Lower lobe of right lung (tissue), 2 donors: ENCODE measurements around the gene MANBA. TPM values are rescaled to one million over a fixed set of nuclear protein-coding genes. Genes with fewer than 3 reads are reported as not detected.

Source experiments
- ATAC-seq, 2 donors: fragments of 200-7000 bp; cut with Tn5 transposase; one replicate each; pipeline ENCODE4 v1.9.1; 2020 to 2022; ENCODE audit warnings: mild to moderate bottlenecking in 2 of 2, moderate library complexity in 2 of 2
- DNase-seq: peaks from one replicate; pipeline ENCODE4 v3.0.0-alpha.2; 2020
- H3K27ac ChIP-seq: fragments of 200-600 bp; one replicate; pipeline ENCODE4 v1.8.0; 2022
- H3K27me3 ChIP-seq: fragments of 200-600 bp; one replicate; pipeline ENCODE4 v1.8.0; 2022; ENCODE audit warnings: low read depth
- H3K36me3 ChIP-seq: fragments of 200-600 bp; one replicate; pipeline ENCODE4 v1.8.0; 2022; ENCODE audit warnings: mild to moderate bottlenecking
- H3K4me1 ChIP-seq: fragments of 200-600 bp; one replicate; pipeline ENCODE4 v1.8.0; 2022
- H3K4me3 ChIP-seq: fragments of 200-600 bp; one replicate; pipeline ENCODE4 v1.8.0; 2022; ENCODE audit warnings: mild to moderate bottlenecking
- H3K9me3 ChIP-seq: fragments of 200-600 bp; one replicate; pipeline ENCODE4 v1.8.0; 2022
- CTCF ChIP-seq: fragments of 200-600 bp; IDR thresholded peaks from one replicate; pipeline ENCODE4 v1.8.0; 2022; ENCODE audit warnings: antibody characterized with exemption, mild to moderate bottlenecking
- intact Hi-C: fragments of 100-400 bp; cut with DNase I; formaldehyde crosslinking; loops from one replicate; pipeline ENCODE4 v1.11.0; 2022
- total RNA-seq: library from RNA; stranded (reverse); fragmentation: NEBNext Ultra II Directional; extraction: Animal tissue kit (Norgen Biotek cat#: 25700); gene quantifications from one replicate; pipeline ENCODE4 v1.2.1, GENCODE V29; 2021
- donor health status: DM: no; HTN: yes; CAD: no; lungs with severe emphysema.

Gene MANBA
- total RNA-seq, 1 donor from 2014 or later, result 68.2 TPM

- TF ChIP-seq CTCF, result no peak
- Histone ChIP-seq H3K27ac (no peak overlapping the region), H3K4me3 (no peak overlapping the region), H3K4me1 (no peaks in the 10 kb centered on the region), H3K9me3 (no peaks in the 10 kb centered on the region), H3K36me3 (peaks cover 41% of the 10 kb centered on the region), H3K27me3 (no peaks in the 10 kb centered on the region)
- DNase-seq (no peak), ATAC-seq (no peak)
- intact Hi-C loops, result no loop called here
These were observed 113.7 kb downstream of the MANBA start for GRCh38 chr4:102647117-102647516.

- Histone ChIP-seq H3K27ac (no peak overlapping the region), H3K36me3 (peaks cover 42% of the 10 kb centered on the region), H3K9me3 (no peaks in the 10 kb centered on the region), H3K4me1 (no peaks in the 10 kb centered on the region), H3K4me3 (no peak overlapping the region), H3K27me3 (no peaks in the 10 kb centered on the region)
- no peak for ATAC-seq
- no peak for TF ChIP-seq CTCF
- intact Hi-C loops, result no loop called here
- DNase-seq, result no peak
These were observed 118.0 kb downstream of the MANBA start for GRCh38 chr4:102642631-102643298.

GRCh38 chr4:102641793-102642192, 119.0 kb downstream of the MANBA start:
- intact Hi-C loops, result no loop called here
- no peaks in the 10 kb centered on the region for H3K9me3 ChIP-seq
- no peaks in the 10 kb centered on the region for H3K27me3 ChIP-seq
- no peak for ATAC-seq
- H3K4me1 ChIP-seq, result no peaks in the 10 kb centered on the region
- DNase-seq, result no peak
- no peak overlapping the region for H3K27ac ChIP-seq
- H3K4me3 ChIP-seq, result no peak overlapping the region
- no peak for TF ChIP-seq CTCF
- peaks cover 51% of the 10 kb centered on the region for H3K36me3 ChIP-seq

GRCh38 chr4:102640669-102641068, 120.1 kb downstream of the MANBA start:
- ATAC-seq (no peak), DNase-seq (no peak)
- H3K27me3 ChIP-seq, result no peaks in the 10 kb centered on the region
- H3K4me3 ChIP-seq, result no peak overlapping the region
- H3K27ac ChIP-seq, result no peak overlapping the region
- no peaks in the 10 kb centered on the region for H3K9me3 ChIP-seq
- intact Hi-C loops, result no loop called here
- no peaks in the 10 kb centered on the region for H3K4me1 ChIP-seq
- no peak for TF ChIP-seq CTCF
- peaks cover 52% of the 10 kb centered on the region for H3K36me3 ChIP-seq

GRCh38 chr4:102639598-102639997, 121.2 kb downstream of the MANBA start:
- no peak overlapping the region for H3K4me3 ChIP-seq
- no peak overlapping the region for H3K27ac ChIP-seq
- H3K4me1 ChIP-seq, result no peaks in the 10 kb centered on the region
- H3K9me3 ChIP-seq, result no peaks in the 10 kb centered on the region
- no peak for DNase-seq
- H3K27me3 ChIP-seq, result no peaks in the 10 kb centered on the region
- no peak for TF ChIP-seq CTCF
- intact Hi-C loops, result no loop called here
- peaks cover 62% of the 10 kb centered on the region for H3K36me3 ChIP-seq
- no peak for ATAC-seq
